NCI-H146 (cell line): ENCODE results near the gene ADAM19.
A peak's percentile ranks its signal among the peaks of the same experiment; 100 is the strongest.

Experiments
- DNase-seq: peaks from one replicate; lab custom pipeline; 2025; lab: John Stamatoyannopoulos, UW

The ADAM19 gene

GRCh38 chr5:157596487-157596886 is 20.9 kb upstream of the ADAM19 start:
- no peak for DNase-seq

DNA sequence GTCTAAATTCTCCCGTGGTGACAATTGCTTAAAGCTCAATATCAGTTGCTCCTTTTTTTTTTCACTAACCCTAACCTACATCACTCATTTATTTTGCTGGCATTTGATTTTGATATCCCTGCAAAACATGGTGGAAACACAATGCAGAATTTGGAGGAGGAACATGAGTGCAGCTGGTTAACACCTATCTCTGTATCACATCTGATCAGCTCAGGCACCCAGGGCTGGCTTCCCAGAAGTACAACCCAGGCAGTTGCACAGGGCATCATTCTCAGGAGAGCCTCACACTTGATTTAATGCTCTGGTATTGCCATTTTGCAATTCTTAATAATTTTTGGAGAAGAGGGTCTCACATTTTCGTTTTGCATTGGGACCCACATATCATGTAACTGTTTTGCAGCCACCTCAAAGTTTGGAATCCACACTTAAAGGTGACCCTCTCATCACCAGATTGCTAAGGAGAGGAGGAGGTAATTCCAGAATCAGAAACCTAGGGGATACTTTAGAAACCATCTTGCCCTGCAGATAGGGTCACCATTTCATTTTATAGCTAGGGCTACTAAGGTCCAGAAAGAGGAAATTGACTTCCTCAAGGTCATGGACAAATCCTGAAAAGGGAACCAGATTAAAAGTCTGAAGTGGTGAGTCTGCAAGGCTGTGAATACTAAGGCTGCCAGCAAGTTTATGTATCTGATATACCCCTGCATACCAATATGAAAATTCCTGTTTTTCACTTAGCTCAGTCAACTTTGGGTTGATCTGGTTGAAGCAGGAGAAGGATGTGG is 19.3 kb upstream of the ADAM19 start:
- DNase-seq, result no peak

GRCh38 chr5:157594257-157594656 is 18.7 kb upstream of the ADAM19 start:
- DNase-seq, result no peak

DNA sequence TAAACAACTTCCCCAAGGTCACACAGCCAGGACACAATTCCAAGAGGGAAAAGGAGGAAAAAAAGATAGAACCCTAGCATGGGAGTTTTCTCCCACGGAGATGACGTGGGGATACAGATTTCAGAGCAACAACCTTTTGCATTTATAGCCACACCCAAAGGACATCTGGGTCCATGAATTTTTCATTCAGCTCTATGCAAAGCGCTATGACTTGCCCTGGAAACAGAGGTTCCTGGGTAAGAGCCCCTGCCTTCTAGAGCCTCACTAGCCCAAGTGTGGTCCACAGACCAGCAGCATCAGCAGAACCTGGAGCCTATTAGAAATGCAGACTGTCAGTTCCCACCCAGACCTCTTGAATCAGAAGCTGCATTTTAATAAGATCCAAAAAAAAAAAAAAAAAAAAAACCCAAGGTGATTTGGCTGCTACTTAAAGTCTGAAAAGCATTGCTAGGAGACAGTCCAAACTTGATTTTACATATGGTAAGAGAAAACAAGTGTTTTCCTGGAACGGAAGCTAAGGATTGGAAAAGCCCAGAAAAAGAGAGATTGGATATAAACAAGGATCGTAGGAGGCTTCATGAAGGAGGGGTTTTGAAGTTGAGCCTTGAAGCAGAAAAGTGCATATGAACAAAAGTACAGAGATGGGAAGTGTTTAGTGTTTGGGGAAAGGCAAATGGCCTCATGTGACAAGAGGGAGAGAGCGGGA is 17.6 kb upstream of the ADAM19 start:
- DNase-seq, result no peak

DNA sequence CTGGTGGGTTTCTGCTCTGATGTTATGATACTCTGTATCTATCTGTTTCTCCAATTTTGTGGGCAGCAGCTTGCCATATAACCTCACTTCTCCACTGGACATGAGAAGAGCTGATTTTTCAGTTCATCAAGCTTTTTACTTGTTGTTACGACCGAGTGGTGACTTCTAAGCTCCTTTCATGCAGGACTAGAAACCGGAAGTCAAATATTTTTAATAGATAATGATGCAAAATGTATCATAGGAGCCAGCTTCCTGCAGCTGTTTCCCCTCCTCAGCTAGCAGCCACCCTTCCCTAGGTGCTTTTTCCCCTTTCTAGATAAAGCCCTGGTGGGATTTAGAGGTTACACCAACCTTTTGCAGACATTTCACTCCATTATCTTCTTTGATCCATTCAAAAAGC is 17.0 kb upstream of the ADAM19 start:
- DNase-seq, result no peak

DNA sequence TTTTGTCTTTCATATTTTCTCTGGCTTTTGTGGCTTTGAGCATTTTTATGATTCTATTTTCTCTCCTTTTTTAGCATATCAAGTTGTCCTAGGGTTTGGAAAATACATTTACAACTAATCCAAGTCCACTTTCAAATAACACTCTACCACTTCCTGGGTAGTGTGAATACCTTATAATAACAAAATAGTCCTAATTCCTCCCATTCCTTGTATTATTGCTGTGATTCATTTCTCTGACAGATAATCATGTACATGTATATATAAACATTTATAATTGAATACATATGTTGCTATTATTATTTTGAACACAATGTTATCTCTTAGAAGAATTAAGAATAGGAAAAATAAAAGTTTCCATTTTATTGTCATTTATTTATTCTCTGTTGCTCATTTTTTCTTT is 14.9 kb upstream of the ADAM19 start:
- no peak for DNase-seq

GRCh38 chr5:157584628-157585027 is 9.1 kb upstream of the ADAM19 start:
- DNase-seq, result no peak

DNA sequence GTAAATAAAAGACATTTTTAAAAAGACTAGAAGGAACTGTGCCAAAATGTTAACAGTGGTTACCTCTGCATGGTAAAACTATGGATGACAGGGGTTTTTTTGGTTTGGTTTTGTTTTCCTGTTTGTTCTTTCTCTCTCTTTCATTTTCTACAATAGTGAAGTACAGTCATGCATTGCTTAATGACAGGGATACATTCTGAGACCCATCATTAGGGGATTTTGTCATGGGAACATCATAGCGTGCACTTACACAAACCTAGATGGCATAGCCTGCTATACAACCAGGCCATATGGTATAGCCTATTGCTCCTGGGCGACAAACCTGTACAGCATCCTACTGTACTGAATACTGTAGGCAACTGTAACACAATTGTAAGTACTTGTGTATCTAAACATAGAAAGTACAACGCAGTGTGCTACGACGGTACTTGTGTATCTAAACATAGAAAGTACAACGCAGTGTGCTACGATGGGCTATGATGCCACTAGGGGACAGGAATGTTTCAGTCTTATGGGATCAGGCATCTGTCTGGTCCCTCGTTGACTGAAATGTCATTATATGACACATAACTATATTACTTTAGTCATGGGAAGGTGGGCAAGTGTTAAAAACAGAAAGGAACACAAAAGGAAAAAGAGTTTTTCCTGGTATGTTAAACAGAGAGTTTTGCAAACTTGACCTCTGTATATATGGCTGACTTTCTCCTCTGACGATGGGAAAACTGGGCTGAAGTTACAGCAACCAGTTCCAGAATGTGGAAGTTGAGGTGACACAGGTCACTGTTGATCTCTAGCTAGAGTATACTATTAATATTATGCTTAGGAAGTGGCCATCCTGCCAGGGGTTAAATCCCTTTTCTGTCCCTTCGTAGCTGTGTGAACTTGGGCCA is 7.4 kb upstream of the ADAM19 start:
- DNase-seq, result no peak

DNA sequence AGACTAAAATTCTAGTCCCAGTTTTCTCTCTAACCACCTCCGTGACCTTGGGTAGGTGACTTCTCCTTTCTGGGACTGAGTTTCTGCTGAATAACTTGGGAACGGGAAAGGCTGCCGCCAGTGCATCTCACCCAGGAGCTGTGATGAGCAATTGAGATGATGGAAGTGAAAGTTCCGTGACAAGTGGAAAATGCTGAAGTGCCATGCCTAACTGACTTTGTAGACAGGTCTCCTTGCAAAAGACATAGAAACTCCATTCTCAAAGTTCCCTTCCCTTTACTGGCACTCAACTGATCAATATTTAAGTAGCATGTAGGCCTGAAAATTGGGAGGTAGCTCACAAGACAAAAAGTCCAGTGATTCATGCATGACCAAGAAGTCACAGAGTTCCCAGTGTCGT is 6.3 kb upstream of the ADAM19 start:
- no peak for DNase-seq

DNA sequence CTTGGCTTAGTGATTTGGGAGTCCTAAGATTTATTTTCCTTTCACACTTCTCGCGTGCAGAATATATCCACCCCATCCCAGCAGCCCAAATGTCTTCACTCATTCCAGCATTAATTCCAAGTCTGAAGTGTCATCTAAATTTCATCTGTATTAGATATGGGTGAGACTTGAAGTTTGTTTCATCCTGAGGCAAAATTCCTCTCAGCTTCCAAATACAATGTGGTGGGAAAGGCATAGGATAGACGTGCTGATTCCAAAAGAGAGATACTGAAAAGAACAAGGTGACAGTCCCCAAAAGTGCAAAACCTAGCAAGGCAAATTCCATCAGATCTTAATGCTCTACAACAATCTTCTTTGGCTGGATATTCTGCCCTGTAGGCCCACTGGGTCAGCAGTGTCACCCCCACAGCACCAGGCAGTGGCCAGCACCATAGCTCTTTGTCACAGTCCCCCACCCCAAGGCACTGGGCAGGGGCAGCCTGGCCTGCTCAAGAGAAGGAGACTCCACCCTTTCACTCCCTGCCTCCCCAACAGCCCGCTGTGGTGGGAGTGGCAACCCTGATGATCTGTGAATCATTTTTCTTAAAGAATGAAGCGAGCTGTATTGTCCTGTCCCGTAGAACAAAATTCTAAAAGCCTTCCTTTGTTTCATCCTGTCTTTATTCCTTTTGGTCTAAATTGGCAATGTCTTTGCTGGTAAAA is 2.7 kb upstream of the ADAM19 start:
- no peak for DNase-seq

- DNase-seq, result no peak
These were observed 1.1 kb upstream of the ADAM19 start for GRCh38 chr5:157576678-157577077.

DNA sequence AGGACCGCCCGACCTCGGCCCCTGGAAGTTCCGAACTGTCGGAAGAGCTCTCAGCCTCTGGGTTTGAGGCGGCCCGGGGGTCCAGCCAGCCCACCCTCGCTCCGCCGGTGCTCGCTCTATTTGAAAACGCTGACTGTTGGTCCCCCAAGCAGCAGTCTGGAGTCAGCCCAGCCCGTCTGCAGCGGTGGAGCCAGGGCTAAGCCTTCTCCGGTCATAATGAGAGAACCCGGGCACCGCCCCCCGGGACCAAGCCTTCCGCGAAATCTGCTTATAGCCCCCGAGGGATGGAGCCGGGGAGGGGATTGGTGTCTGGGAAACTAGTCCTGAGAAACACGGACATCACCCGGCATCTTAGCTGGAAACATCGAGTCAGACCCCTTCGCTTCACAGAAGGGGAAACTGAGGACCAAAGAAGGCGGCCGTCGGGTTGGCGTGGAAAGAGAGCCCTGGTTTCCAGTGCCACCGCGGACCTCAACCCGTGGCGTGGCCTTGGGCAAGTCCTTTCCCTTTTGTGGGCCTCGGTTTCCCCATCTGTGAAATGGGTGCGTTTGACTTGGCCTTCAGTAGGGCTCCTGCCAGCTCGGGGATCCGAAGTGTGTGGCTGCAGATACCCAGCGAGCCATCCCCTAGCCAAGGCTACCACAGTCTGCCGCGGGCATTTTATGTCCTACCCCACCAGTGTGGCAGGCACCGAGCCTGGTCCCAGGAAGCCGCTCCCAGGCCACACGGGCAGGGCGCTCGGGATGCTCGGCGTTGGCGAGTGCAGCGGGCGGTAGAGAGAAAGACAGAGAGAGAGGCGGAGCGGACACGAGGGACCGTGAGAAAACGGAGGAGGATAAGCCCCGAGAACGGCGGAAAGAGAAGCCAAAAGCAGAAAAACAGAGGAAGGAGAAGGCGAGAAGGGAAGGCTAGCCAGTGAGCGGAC is 857 bp downstream of the ADAM19 start:
- DNase-seq, result peak; percentile 5

DNA sequence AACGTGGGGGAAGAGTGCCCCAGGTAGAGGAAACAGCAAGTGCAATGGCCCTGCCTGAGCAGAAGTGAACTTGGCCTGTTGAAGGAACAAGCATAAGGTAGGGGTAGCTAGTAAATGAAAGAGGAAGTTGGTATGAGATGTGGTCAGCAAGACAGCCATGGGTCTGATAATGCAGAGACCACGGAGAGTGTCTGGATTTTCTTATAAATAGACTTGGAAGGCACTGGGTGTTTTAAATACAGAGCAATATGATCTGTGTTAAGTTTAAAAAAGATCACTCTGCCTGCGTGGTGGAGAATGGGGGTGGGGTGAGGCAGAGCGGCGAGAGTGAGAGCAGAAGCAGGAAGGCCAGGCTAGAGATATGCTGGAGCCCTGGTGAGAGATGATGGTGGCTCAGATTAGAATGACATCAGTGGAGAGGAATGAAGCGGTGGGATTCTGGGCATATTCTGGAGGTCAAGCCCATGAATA is 4.2 kb downstream of the ADAM19 start:
- no peak for DNase-seq

DNA sequence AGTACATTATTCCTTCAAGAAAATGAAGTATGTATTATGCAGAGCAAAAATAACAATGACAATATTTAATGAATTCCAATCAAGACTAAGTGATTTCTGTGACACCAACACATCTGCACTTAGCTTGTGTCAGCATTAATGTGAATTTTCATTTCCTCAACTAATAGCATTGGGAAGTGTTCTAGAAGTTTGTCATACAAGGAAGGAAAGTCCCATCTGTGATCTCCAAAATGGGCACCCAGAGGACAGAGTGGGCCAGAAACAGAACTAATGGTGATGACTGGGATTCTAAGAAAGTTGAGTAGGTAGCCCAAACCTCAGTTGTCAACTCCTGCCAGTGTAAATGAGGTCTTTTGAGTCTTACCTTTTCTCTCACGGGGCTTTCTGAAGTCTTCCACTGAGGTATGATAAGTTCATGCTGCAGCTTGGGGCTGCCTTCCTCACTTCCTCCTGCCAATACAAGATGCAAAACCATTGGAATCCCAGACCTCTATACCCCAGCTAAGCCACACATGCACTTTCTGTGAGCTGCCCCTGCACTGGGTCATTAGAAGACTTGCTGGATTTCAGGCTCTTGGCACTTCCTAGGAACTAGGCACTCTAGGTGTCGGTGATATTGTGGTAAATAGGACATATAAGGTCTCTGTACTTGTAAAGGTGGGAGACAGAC is 4.9 kb downstream of the ADAM19 start:
- no peak for DNase-seq

GRCh38 chr5:157568720-157569119 is 6.9 kb downstream of the ADAM19 start:
- DNase-seq, result no peak

DNA sequence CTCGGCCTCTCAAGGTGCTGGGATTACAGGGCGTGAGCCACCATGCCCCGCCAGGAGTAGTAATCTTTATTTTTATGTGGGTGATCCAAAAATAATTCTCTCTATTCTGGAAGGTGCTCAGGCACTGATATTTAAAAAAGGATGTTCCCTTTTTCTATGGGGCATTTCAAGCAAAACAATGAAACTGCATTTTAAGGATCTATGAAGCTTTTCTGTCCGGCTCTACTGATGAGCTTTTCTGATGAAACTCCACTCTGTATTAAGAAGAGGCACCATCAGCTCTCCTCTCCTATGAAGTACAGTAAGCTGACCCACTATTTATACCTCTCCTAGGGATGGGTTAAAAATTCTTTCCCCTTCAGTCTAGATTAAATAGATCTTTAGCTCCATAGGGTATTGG is 7.4 kb downstream of the ADAM19 start:
- no peak for DNase-seq

GRCh38 chr5:157566902-157567489 is 8.6 kb downstream of the ADAM19 start:
- DNase-seq, result no peak

DNA sequence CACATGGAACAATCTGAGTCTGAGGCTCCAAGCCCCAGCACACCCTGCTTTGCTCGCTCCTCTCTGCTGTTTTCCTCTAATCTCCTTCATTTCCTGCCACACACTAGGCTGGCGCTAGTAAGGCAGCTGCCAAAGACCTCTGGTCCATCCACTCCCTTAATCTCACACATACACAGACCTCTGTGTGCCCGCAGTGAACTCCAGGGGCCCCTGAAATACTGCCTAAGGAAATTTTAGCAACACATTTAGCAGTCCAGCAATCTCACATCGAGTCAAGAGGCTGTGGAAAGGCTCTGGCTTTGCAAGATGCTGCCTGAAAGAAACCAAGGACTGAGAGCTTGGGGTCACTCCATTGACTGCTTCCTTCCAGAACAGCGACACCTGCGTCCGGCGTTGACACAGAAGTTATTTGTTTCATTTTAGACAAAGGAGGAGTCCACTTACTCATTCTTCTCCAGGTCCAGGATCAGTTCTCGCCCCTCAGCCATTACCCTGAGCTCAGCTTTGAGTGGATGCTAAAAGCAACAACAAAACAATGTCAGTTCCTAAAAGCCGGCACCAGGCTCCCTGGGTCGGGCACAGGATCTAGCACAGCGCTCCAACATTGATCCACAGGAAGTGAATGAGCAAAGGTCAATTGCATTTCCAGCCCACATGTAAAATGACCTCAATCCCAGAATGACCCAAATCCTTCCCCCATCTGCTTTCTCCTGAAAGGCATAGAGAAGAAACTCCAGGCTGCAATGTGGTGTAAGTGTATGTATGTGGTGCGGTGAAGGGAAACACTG is 11.5 kb downstream of the ADAM19 start:
- no peak for DNase-seq

DNA sequence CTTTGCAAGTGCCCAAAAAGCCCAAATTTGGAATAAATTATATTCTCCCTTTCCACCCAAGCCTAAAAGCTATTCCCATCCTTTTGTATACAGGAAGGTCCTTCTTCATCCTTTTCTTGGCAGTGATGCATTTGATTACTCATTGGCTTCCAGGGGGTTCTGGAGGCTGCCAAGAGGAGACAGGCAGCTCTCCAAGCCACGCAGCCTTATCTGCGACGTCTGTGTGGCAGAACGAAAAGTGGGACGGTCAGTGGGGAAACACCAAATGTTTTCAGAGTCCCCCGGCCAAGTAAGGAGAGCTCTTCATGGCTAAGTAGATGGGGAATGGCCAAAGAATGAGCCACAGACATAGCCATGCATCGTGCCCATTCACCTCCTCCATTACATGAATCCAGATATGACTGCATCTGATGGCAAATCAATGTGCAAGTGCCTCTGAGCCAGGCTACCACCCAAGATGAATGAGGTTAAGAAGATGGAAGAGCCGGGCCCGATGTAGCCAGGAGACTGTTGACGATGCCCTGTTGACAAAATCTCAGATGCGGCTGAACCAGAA is 12.1 kb downstream of the ADAM19 start:
- no peak for DNase-seq
